ENCODE results near the gene APBA2. TPM values are rescaled to one million over a fixed set of nuclear protein-coding genes. Genes with fewer than 3 reads are reported as not detected.

APBA2 gene
- total and polyA plus RNA-seq, 12 donors: 0.16 to 0.85 (median 0.46) TPM

GRCh38 chr15:29139540-29140459 is 254.0 kb downstream of the APBA2 start:
- H3K9me3 ChIP-seq: no peaks in the 10 kb centered on the region
- peaks cover 0 to 58% (median 24%) of the 10 kb centered on the region in 7 donors for H3K27me3 ChIP-seq
- TF ChIP-seq CTCF (IDR thresholded peaks at IDR 0.05): peak; percentile 53 to 87 (median 75)
- no peak overlapping the region for H3K27ac ChIP-seq
- H3K36me3 ChIP-seq: no peaks in the 10 kb centered on the region
- H3K4me1 ChIP-seq: peaks cover 0 to 7% (median 0%) of the 10 kb centered on the region in 9 donors
- DNase-seq (peak in 1 of 2 donors; percentile 50), ATAC-seq (peak; percentile 50 to 85 (median 67))
- no peak overlapping the region for H3K4me3 ChIP-seq
- intact Hi-C loops (cut with DNase I): loop anchor here in 1 of 10 donors (10.0 kb wide), 1 partner anchor 65 kb away; no protein-coding TSS in a partner anchor
- WGBS, 2 donors: 16 to 20% methylated on average over 31 of the region's 31 CpGs

GRCh38 chr15:29140475-29141307 is 254.9 kb downstream of the APBA2 start:
- no peaks in the 10 kb centered on the region for H3K9me3 ChIP-seq
- no peak overlapping the region for H3K27ac ChIP-seq
- peaks cover 0 to 7% (median 0%) of the 10 kb centered on the region in 9 donors for H3K4me1 ChIP-seq
- ATAC-seq: no peak
- TF ChIP-seq CTCF (IDR thresholded peaks at IDR 0.05): no peak
- no peaks in the 10 kb centered on the region for H3K36me3 ChIP-seq
- intact Hi-C loops (cut with DNase I): no loop called here
- peaks cover 0 to 59% (median 24%) of the 10 kb centered on the region in 7 donors for H3K27me3 ChIP-seq
- no peak for DNase-seq
- WGBS, 2 donors: 76 to 78% methylated on average over 15 of the region's 15 CpGs
- no peak overlapping the region for H3K4me3 ChIP-seq

GRCh38 chr15:29141308-29142128 is 255.7 kb downstream of the APBA2 start:
- Histone ChIP-seq H3K27me3 (peaks cover 0 to 59% (median 24%) of the 10 kb centered on the region in 7 donors), H3K36me3 (no peaks in the 10 kb centered on the region), H3K27ac (no peak overlapping the region), H3K9me3 (no peaks in the 10 kb centered on the region), H3K4me3 (no peak overlapping the region), H3K4me1 (peaks cover 0 to 7% (median 0%) of the 10 kb centered on the region in 9 donors)
- DNase-seq (no peak), ATAC-seq (no peak)
- intact Hi-C loops (cut with DNase I): no loop called here
- no peak for TF ChIP-seq CTCF (IDR thresholded peaks at IDR 0.05)
- WGBS, 2 donors: 59 to 62% methylated on average over 12 of the region's 12 CpGs

Measured in heart right ventricle (tissue), 16 donors.